Measurements from ENCODE around the gene PDIK1L.

PDIK1L gene

DNA sequence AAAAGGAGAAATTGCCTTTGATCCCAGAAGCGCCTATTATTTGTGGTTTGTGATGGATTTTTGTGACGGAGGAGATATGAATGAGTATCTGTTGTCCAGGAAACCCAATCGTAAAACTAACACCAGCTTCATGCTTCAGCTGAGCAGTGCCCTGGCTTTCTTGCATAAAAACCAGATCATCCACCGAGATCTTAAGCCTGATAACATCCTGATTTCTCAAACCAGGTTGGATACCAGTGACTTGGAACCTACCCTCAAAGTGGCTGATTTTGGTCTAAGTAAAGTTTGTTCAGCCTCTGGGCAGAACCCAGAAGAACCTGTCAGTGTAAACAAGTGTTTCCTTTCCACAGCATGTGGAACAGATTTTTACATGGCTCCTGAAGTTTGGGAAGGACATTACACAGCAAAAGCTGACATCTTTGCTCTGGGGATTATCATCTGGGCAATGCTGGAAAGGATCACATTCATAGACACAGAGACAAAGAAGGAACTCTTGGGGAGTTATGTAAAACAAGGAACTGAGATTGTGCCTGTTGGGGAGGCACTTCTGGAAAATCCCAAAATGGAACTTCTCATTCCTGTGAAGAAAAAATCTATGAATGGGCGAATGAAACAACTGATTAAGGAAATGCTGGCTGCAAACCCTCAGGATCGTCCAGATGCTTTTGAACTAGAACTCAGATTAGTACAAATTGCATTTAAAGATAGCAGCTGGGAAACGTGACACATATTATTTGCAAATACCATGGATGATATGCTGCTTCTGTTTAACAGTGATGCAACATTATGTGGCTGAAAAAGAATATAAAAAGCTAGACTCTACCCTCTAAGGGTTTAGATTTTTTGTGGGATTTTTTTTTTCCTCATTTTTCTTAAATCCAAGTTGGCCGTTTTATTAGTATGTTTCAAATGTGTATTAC is 10.5 kb downstream of the PDIK1L start:
- Histone ChIP-seq H3K4me3 (no peak overlapping the region), H3K27ac (peak overlapping the region in 1 of 2 donors; percentile 11)
- TF ChIP-seq, protein P1, sequence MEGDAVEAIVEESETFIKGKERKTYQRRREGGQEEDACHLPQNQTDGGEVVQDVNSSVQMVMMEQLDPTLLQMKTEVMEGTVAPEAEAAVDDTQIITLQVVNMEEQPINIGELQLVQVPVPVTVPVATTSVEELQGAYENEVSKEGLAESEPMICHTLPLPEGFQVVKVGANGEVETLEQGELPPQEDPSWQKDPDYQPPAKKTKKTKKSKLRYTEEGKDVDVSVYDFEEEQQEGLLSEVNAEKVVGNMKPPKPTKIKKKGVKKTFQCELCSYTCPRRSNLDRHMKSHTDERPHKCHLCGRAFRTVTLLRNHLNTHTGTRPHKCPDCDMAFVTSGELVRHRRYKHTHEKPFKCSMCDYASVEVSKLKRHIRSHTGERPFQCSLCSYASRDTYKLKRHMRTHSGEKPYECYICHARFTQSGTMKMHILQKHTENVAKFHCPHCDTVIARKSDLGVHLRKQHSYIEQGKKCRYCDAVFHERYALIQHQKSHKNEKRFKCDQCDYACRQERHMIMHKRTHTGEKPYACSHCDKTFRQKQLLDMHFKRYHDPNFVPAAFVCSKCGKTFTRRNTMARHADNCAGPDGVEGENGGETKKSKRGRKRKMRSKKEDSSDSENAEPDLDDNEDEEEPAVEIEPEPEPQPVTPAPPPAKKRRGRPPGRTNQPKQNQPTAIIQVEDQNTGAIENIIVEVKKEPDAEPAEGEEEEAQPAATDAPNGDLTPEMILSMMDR (IDR thresholded peaks at IDR 0.05) = no peak
- DNase-seq (ENCODE audit: low spot score) = no peak

DNA sequence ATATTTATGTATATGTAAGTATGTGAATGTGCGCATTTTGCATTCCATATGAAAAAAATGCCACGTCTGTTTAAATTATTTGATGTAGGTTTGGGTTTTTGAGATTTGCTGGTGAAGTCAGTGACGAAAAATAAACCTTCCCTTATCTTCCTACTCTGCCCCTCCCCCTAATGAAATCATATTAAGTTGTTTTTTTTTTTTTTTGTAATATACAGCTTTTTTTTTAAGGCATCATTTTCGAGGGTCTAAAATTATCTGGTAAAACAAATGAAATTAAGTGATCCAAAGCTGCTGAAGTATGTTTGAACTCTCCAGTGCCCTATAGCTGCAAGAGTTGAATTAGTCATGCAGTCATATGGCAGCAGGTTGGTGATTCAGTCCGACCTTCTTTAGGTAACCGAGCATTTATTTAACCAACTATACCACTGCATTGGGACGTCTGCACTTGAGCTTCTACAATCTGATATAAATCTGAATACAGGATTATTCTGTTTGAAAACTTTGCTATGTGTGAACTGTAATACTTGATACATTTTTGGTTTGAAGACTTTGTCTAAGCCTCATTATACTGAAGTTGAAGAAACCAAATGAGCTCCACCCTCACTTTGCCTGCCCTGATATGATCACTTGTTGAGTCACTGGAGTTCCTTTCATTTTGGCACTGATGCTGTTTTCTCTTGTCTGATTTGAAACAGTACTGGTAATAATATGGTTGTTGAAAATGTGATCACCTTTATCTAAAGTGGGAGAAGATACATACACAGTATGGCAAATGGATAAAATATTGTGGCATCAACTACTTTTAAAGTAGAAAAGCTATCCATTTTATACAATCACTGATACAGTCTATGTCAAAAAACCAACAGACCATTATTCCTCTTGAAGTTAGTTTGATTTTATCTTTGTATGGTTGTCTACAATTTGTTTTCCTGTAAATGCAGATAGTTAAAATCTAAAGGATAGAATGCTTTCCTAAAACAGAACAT is 11.7 kb downstream of the PDIK1L start:
- Histone ChIP-seq H3K27ac (no peak overlapping the region), H3K4me3 (no peak overlapping the region)
- no peak for DNase-seq (ENCODE audit: low spot score)
- TF ChIP-seq, protein P1 (IDR thresholded peaks at IDR 0.05) = no peak

DNA sequence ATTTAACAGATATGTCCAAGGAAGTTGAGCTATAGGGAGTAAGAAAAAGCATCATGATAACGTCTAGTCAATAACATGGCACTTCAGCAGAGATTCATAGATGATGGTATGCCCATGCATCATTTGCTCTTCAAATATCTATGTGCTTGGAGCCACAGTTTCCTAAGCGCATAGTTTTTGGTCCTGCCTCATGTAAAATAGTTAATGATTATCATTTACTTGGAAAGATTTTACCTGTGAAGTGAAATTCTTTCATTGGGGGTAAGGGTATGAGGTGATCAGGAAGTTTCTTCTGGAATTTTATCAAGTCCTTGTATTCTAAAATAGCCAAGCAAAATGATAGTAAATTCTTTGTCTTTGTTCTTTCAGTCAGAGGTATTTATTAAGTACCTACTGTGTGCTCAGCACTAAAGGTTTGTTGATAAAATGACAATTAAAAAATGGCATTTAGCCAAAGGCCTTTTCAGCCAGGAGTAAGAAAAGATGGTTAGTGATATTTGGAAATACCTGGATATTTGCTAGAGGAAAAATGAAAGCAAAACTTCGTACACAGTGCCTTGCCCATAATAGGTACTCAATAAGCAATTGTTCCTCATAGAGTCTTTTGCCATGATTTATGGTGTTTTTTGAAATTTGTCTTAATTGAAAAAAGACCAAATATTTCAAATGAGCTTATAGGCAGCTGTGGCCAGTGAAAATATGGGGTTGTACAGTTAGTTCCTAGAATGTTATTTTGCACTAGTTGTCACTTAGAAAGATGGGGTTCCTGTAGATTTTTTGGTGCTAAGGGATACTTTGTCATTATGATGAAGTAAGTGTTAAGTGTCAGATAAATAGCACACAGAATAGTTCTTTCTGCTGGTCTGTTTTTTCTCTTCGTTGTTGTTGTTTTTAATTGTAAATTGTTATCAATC is 13.1 kb downstream of the PDIK1L start:
- TF ChIP-seq, protein P1 (IDR thresholded peaks at IDR 0.05) = no peak
- no peak overlapping the region for H3K27ac ChIP-seq

DNA sequence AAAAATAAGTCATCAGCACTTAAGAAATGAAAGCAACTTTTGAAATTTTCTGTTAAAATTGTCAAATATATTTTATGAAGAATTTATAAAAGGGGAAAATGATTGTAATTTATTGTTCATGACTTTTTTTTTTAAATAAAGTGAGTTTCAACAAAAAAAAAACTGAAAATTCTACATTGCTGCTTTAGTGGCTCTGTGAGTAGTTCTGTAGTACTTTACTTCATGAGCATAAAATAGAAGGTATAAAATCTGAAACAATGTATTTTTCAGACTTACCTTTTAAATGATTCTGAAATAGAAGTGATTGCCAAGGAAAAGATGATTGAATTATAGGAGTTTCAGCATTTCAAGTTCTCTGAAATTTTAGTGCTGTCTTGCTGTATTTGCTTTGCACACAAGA is 13.8 kb downstream of the PDIK1L start:
- TF ChIP-seq, protein P1 (IDR thresholded peaks at IDR 0.05) = no peak
- no peak overlapping the region for H3K4me3 ChIP-seq
- no peak overlapping the region for H3K27ac ChIP-seq
- no peak for DNase-seq (ENCODE audit: low spot score)

More for the DNA sequence above, 13.1 kb downstream of the PDIK1L start:
- no peak overlapping the region for H3K4me3 ChIP-seq
- DNase-seq (ENCODE audit: low spot score) = no peak

DNA sequence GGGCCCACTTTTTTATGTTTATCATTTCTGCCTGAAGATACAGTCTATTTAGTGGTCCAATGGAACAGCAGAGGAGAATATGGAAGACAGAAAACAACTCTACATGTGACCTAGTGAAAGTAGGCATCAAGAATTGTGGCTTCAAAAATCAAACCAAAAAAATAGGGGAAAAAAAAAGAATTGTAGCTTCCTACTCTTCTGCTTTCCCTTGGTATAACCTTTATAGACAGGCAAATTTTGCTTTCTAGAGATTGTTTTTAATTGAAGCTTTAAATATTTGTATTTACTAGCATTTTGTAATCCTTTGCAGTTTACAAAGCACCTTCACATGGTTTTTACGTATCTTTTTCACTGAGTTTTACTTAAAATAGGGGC is 14.3 kb downstream of the PDIK1L start:
- Histone ChIP-seq H3K4me3 (no peak overlapping the region), H3K27ac (no peak overlapping the region)
- DNase-seq (ENCODE audit: low spot score) = no peak
- TF ChIP-seq, protein P1 (IDR thresholded peaks at IDR 0.05) = no peak

DNA sequence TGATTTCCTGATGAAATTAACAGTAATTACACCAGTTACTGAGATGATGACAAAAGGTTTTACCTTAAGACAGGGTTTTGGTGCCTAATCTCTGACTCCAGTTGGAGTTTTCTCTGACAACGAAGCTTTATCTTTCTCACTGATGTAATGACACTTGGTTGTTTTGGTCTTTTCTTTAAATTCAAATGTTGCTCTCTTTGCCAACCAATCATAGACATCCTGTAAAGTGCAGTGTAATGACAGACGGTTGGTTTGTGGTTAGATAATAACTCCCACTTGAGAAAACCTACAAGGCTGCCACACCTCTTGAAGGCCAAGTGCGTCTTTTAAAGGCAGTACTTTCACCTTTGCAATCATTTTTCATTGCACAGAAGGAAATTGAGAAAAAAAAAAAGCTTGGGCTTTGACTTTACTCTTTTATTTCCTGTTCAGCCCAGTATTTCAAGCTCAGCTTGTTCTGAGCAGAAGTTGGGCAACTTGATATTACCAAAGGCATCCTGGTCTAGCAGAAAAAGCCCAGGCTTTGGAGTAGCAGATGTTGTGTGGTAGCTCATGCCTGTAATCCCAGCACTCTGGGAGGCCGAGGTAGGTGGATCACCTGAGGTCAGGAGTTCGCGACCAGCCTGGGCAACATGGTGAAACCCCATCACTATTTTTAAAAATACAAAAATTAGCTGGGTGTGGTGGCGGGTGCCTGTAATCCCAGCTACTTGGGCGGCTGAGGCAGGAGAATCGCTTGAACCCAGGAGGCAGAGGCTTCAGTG is 14.9 kb downstream of the PDIK1L start:
- DNase-seq (ENCODE audit: low spot score) = no peak
- H3K4me3 ChIP-seq = no peak overlapping the region

More for the DNA sequence above, 14.9 kb downstream of the PDIK1L start:
- TF ChIP-seq, protein P1 (IDR thresholded peaks at IDR 0.05) = no peak
- H3K27ac ChIP-seq = no peak overlapping the region

All from coronary artery (tissue), 2 donors.